Suprapubic skin (tissue), 4 donors: Measurements from ENCODE around the gene REPIN1. TPM values are rescaled to one million over a fixed set of nuclear protein-coding genes. Genes with fewer than 3 reads are reported as not detected.

Source experiments
- DNase-seq, 2 donors: peaks; one replicate each; pipeline ENCODE4 v3.0.0-alpha.2; 2019; ENCODE audit warnings: low spot score in 2 of 2
- H3K27ac ChIP-seq: fragments of 200-600 bp; sonication (generic); one replicate; pipeline ENCODE4 v1.5.1; 2019
- H3K27me3 ChIP-seq: fragments of 200-600 bp; sonication (generic); one replicate; pipeline ENCODE4 v1.5.1; 2019
- H3K36me3 ChIP-seq: fragments of 200-600 bp; sonication (generic); one replicate; pipeline ENCODE4 v1.5.1; 2019
- H3K4me1 ChIP-seq: fragments of 200-600 bp; sonication (generic); one replicate; pipeline ENCODE4 v1.5.1; 2019
- H3K4me3 ChIP-seq: fragments of 200-600 bp; sonication (generic); one replicate; pipeline ENCODE4 v1.5.1; 2019; ENCODE audit warnings: mild to moderate bottlenecking
- H3K9me3 ChIP-seq: fragments of 200-600 bp; sonication (generic); one replicate; pipeline ENCODE4 v1.5.1; 2019
- EP300 ChIP-seq: sonication (generic); formaldehyde crosslinking; IDR thresholded peaks from one replicate; pipeline ENCODE4 v1.6.1; 2017; ENCODE audit warnings: antibody characterized with exemption
- POLR2A ChIP-seq, 2 donors: fragments of 450-650 bp; IDR thresholded peaks; one replicate each; pipeline ENCODE4 v1.6.1; 2017; ENCODE audit warnings: antibody characterized with exemption in 2 of 2, mild to moderate bottlenecking in 2 of 2, moderate library complexity in 2 of 2
- POLR2AphosphoS5 ChIP-seq, 3 donors: sonication (generic); formaldehyde crosslinking; IDR thresholded peaks; one replicate each; pipeline ENCODE4 v1.6.1; 2017; ENCODE audit warnings: antibody characterized with exemption in 3 of 3
- WGBS: methylation state at CpG from one replicate; pipeline ENCODE4 v1.1.5; 2018; 5-methylcytosine and 5-hydroxymethylcytosine counted together
- total RNA-seq, 4 donors: library from RNA; depleted of rRNA; stranded (reverse); fragments of >200 nt; gene quantifications; one replicate each; pipeline ENCODE4 v1.1.0, GENCODE V29; 2016
- TF ChIP-seq, protein P1 (sequence below), 2 donors: fragments of 200-600 bp in 1 of 2; fragments of 450-650 bp in 1 of 2; sonication (generic) in 1 of 2; IDR thresholded peaks; one replicate each; pipeline ENCODE4 v1.5.1; 2016 to 2019; ENCODE audit warnings: antibody characterized with exemption in 2 of 2, mild to moderate bottlenecking in 1 of 2, moderate library complexity in 1 of 2

REPIN1 gene
- total RNA-seq, 4 donors from 2014 or later: 56.1 to 75.5 (median 73.7) TPM

DNA sequence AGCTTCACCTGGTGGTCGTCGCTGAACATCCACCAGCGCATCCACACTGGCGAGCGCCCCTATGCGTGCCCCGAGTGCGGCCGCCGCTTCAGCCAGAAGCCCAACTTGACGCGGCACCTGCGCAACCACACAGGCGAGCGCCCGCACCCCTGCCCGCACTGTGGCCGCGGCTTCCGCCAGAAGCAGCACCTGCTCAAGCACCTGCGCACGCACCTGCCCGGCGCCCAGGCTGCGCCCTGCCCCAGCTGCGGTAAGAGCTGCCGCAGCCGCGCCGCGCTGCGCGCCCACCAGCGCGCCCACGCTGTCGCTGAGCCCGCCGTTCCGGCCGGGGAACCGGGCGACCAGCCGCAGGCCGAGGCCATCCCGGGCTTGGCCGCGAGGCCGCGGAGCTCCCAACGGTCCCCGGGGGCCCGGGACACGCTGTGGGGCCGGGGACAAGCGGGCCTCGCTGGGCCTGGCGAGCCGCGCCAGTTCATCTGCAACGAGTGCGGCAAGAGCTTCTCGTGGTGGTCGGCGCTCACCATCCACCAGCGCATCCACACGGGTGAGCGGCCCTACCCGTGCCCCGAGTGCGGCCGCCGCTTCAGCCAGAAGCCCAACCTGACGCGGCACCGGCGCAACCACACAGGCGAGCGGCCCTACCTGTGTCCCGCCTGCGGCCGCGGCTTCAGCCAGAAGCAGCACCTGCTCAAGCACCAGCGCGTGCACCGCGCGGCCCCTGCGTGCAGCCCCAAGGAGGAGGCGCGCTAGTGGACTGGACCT is 28.9 kb downstream of the REPIN1 start:
- TF ChIP-seq POLR2AphosphoS5 (IDR thresholded peaks at IDR 0.05) (no peak), POLR2A (IDR thresholded peaks at IDR 0.05) (no peak), EP300 (no peak)
- TF ChIP-seq, protein P1, sequence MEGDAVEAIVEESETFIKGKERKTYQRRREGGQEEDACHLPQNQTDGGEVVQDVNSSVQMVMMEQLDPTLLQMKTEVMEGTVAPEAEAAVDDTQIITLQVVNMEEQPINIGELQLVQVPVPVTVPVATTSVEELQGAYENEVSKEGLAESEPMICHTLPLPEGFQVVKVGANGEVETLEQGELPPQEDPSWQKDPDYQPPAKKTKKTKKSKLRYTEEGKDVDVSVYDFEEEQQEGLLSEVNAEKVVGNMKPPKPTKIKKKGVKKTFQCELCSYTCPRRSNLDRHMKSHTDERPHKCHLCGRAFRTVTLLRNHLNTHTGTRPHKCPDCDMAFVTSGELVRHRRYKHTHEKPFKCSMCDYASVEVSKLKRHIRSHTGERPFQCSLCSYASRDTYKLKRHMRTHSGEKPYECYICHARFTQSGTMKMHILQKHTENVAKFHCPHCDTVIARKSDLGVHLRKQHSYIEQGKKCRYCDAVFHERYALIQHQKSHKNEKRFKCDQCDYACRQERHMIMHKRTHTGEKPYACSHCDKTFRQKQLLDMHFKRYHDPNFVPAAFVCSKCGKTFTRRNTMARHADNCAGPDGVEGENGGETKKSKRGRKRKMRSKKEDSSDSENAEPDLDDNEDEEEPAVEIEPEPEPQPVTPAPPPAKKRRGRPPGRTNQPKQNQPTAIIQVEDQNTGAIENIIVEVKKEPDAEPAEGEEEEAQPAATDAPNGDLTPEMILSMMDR (IDR thresholded peaks at IDR 0.05): no peak
- H3K27ac ChIP-seq: no peak overlapping the region
- no peaks in the 10 kb centered on the region for H3K27me3 ChIP-seq
- no peaks in the 10 kb centered on the region for H3K9me3 ChIP-seq
- no peak overlapping the region for H3K4me3 ChIP-seq
- peaks cover 12% of the 10 kb centered on the region for H3K4me1 ChIP-seq
- peaks cover 20% of the 10 kb centered on the region for H3K36me3 ChIP-seq
- WGBS: over 99% methylated on average over 21 of the region's 91 CpGs
- no peak for DNase-seq

DNA sequence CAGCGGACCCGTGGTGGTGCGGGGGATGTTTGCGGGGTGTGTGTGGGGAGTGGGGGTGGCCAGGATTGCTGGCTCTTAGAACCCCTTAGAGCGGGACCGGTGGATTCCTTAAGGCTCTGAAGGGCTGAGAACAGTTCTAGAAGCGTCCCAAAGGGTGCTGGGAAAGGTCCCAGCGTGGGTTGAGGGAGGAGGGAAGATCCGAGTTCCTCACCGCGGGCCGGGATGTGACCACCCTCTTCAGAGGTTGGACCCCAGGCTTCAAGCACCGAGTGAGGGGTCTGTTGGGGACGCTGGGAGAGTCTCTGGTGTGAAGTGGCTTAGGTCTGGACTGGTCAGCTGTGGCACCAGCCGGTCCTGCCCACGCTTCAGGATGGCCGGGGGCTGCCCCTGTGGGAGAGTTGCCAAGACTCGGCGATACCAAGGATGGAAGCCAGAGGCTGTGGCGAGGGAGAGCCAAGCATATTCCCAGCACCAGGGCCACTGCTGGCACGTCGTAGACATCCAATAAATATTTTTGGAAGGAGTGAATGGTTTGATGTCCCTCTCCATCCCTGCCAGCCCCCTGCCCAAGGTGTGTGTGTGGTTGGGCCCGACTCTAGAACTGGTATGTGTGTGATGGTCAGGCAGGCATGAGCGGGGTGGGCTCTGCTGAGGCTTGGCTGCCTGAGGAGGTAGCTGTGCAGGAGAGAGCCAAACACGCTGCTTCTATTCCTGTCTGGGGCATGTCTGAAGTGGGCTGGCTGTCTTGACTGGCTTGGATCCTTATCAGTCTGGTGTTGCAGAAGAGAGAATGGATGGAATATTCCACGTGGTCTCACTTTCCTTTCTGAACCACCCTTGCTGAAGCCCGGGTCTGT is 29.7 kb downstream of the REPIN1 start:
- H3K36me3 ChIP-seq: peaks cover 20% of the 10 kb centered on the region
- H3K4me1 ChIP-seq: peaks cover 12% of the 10 kb centered on the region
- H3K4me3 ChIP-seq: no peak overlapping the region
- no peaks in the 10 kb centered on the region for H3K9me3 ChIP-seq
- peak in 1 of 2 donors; percentile 55 for DNase-seq
- H3K27ac ChIP-seq: no peak overlapping the region
- 75% methylated on average over 20 of the region's 27 CpGs for WGBS
- TF ChIP-seq POLR2A (IDR thresholded peaks at IDR 0.05): no peak
- TF ChIP-seq POLR2AphosphoS5 (IDR thresholded peaks at IDR 0.05): no peak
- TF ChIP-seq, protein P1 (IDR thresholded peaks at IDR 0.05): no peak
- no peak for TF ChIP-seq EP300
- no peaks in the 10 kb centered on the region for H3K27me3 ChIP-seq

DNA sequence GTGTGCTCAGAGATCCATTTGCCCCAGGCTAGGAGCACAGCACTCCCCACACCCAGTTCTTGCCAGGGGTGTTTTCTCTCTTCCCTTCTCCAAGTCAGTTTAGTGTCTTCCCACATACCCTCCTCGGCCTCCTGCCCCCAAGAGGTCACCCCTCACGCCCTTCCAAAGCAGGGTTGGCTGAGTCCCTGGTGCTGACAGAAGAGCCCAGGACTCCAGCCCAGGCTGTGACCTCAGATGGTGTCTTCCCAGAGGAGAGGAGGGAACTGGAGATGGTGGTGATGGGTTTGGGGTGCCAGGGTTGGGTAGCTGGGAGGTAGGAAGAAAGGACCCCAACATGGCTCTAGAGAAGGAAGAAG is 30.3 kb downstream of the REPIN1 start:
- H3K9me3 ChIP-seq: no peaks in the 10 kb centered on the region
- no peak overlapping the region for H3K4me3 ChIP-seq
- TF ChIP-seq POLR2A (IDR thresholded peaks at IDR 0.05): no peak
- no peak for TF ChIP-seq EP300
- TF ChIP-seq, protein P1 (IDR thresholded peaks at IDR 0.05): no peak
- TF ChIP-seq POLR2AphosphoS5 (IDR thresholded peaks at IDR 0.05): no peak
- H3K27me3 ChIP-seq: no peaks in the 10 kb centered on the region
- peaks cover 20% of the 10 kb centered on the region for H3K36me3 ChIP-seq
- H3K27ac ChIP-seq: no peak overlapping the region
- peak in 1 of 2 donors; percentile 14 for DNase-seq
- peaks cover 16% of the 10 kb centered on the region for H3K4me1 ChIP-seq
- WGBS: 63% methylated on average over 2 of the region's 2 CpGs

DNA sequence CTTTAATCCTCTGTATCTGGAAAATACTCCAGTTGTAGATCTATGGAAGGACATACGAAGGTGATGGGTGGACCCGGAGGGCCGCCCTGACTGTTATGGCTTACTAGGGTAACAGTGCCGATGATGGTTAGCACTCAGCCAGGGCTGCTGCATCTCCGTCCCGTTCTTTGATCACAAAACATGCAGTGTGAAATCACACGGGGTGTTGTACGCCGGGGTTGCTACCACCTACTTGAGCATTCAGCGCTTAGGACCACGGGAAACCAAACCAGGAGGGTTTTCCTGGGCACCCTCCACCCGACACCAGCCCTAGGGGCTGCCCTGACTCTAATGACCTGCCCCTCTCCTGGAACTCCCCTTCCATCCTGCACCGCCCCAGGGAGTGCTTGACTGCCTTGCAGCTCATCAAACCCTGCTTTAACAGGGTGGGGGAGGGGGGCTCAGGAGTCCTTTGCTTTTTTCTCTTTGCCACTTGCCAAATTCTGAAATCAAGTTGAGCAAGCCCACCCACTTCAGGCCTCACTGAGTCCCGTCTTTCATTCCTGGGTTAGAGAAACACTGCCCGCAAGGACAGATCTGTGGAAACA is 30.9 kb downstream of the REPIN1 start:
- peaks cover 20% of the 10 kb centered on the region for H3K36me3 ChIP-seq
- no peak overlapping the region for H3K4me3 ChIP-seq
- peaks cover 22% of the 10 kb centered on the region for H3K4me1 ChIP-seq
- no peaks in the 10 kb centered on the region for H3K27me3 ChIP-seq
- 82% methylated on average over 15 of the region's 15 CpGs for WGBS
- H3K9me3 ChIP-seq: no peaks in the 10 kb centered on the region
- TF ChIP-seq EP300 (no peak), POLR2A (IDR thresholded peaks at IDR 0.05) (no peak), POLR2AphosphoS5 (IDR thresholded peaks at IDR 0.05) (no peak)
- TF ChIP-seq, protein P1 (IDR thresholded peaks at IDR 0.05): no peak
- DNase-seq: peak in 1 of 2 donors; percentile 55
- no peak overlapping the region for H3K27ac ChIP-seq
